Measurements from ENCODE around the gene ANKMY2. TPM values are rescaled to one million over a fixed set of nuclear protein-coding genes. Genes with fewer than 3 reads are reported as not detected.

Gene ANKMY2
- total RNA-seq, 1 donor from 2014 or later, result 28.9 TPM

- no peak for DNase-seq
- intact Hi-C loops (cut with micrococcal nuclease), result no loop called here
Observed at GRCh38 chr7:16571941-16572340, 73.6 kb downstream of the ANKMY2 start.

GRCh38 chr7:16564909-16565426 is 80.6 kb downstream of the ANKMY2 start:
- no peaks in the 10 kb centered on the region for H3K36me3 ChIP-seq
- H3K27ac ChIP-seq (replicated peaks), result no peak overlapping the region
- no peaks in the 10 kb centered on the region for H3K9me3 ChIP-seq (replicated peaks)
- H3K27me3 ChIP-seq (ENCODE audit: low read depth), result no peaks in the 10 kb centered on the region
- DNase-seq, result no peak
- intact Hi-C loops (cut with micrococcal nuclease), result loop anchor here (5.0 to 10.0 kb wide), 3 partner anchors 130 to 483 kb away; no protein-coding TSS in a partner anchor
- H3K4me1 ChIP-seq, result peaks cover under 1% of the 10 kb centered on the region
- TF ChIP-seq CTCF (IDR thresholded peaks at IDR 0.05; ENCODE audit: borderline replicate concordance), result peak; percentile 87
- no peak overlapping the region for H3K4me3 ChIP-seq

More at GRCh38 chr7:16571941-16572340, 73.6 kb downstream of the ANKMY2 start:
- H3K27me3 ChIP-seq (ENCODE audit: low read depth), result no peaks in the 10 kb centered on the region
- peaks cover 10% of the 10 kb centered on the region for H3K9me3 ChIP-seq (replicated peaks)
- no peak overlapping the region for H3K4me3 ChIP-seq
- no peak for TF ChIP-seq CTCF (IDR thresholded peaks at IDR 0.05; ENCODE audit: borderline replicate concordance)
- no peaks in the 10 kb centered on the region for H3K4me1 ChIP-seq
- no peaks in the 10 kb centered on the region for H3K36me3 ChIP-seq
- no peak overlapping the region for H3K27ac ChIP-seq (replicated peaks)

- peaks cover 10% of the 10 kb centered on the region for H3K4me1 ChIP-seq
- no peak overlapping the region for H3K27ac ChIP-seq (replicated peaks)
- H3K27me3 ChIP-seq (ENCODE audit: low read depth), result no peaks in the 10 kb centered on the region
- DNase-seq, result no peak
- H3K36me3 ChIP-seq, result no peaks in the 10 kb centered on the region
- intact Hi-C loops (cut with micrococcal nuclease), result loop anchor here (5.0 to 10.0 kb wide), 3 partner anchors 129 to 482 kb away; no protein-coding TSS in a partner anchor
- H3K9me3 ChIP-seq (replicated peaks), result no peaks in the 10 kb centered on the region
- H3K4me3 ChIP-seq, result no peak overlapping the region
- TF ChIP-seq CTCF (IDR thresholded peaks at IDR 0.05; ENCODE audit: borderline replicate concordance), result no peak
Observed at GRCh38 chr7:16564023-16564380, 81.6 kb downstream of the ANKMY2 start.

- DNase-seq, result no peak
- peaks cover 10% of the 10 kb centered on the region for H3K4me1 ChIP-seq
- no peak for TF ChIP-seq CTCF (IDR thresholded peaks at IDR 0.05; ENCODE audit: borderline replicate concordance)
- H3K4me3 ChIP-seq, result no peak overlapping the region
- H3K36me3 ChIP-seq, result no peaks in the 10 kb centered on the region
- H3K27ac ChIP-seq (replicated peaks), result no peak overlapping the region
- intact Hi-C loops (cut with micrococcal nuclease), result loop anchor here (5.0 to 10.0 kb wide), 3 partner anchors 129 to 481 kb away; no protein-coding TSS in a partner anchor
- H3K9me3 ChIP-seq (replicated peaks), result no peaks in the 10 kb centered on the region
- H3K27me3 ChIP-seq (ENCODE audit: low read depth), result no peaks in the 10 kb centered on the region
Observed at GRCh38 chr7:16563281-16564022, 82.1 kb downstream of the ANKMY2 start.

GRCh38 chr7:16562456-16563220 is 82.9 kb downstream of the ANKMY2 start:
- H3K4me1 ChIP-seq, result peaks cover 10% of the 10 kb centered on the region
- no peaks in the 10 kb centered on the region for H3K27me3 ChIP-seq (ENCODE audit: low read depth)
- intact Hi-C loops (cut with micrococcal nuclease), result loop anchor here (5.0 to 10.0 kb wide), 3 partner anchors 128 to 480 kb away; no protein-coding TSS in a partner anchor
- no peaks in the 10 kb centered on the region for H3K9me3 ChIP-seq (replicated peaks)
- H3K36me3 ChIP-seq, result no peaks in the 10 kb centered on the region
- no peak for DNase-seq
- H3K27ac ChIP-seq (replicated peaks), result no peak overlapping the region
- no peak overlapping the region for H3K4me3 ChIP-seq
- TF ChIP-seq CTCF (IDR thresholded peaks at IDR 0.05; ENCODE audit: borderline replicate concordance), result no peak

All from left ventricle myocardium inferior (tissue), 1 donor.